ENCODE measurements around the gene CDHR3.

DNA sequence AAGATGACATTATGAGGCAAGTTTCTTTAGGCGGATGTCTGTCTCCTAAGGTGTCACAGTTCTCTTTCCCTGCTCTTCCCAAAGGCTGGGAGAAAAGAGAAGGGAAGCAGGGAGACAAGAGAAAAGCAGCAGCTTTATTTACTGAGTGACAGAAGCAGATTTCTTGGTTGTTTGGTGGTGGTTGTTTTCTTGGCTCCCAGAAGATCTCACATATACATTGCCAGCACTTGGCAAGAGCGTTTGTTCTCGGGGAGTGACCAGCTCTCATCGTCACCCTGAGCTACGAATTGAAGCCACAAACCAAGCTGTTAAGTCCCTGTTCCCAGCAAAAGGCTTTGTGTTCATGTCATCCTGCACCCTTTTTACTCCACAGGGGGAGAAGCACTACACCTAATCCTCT is 11.4 kb downstream of the CDHR3 start:
- TF ChIP-seq, protein P1, sequence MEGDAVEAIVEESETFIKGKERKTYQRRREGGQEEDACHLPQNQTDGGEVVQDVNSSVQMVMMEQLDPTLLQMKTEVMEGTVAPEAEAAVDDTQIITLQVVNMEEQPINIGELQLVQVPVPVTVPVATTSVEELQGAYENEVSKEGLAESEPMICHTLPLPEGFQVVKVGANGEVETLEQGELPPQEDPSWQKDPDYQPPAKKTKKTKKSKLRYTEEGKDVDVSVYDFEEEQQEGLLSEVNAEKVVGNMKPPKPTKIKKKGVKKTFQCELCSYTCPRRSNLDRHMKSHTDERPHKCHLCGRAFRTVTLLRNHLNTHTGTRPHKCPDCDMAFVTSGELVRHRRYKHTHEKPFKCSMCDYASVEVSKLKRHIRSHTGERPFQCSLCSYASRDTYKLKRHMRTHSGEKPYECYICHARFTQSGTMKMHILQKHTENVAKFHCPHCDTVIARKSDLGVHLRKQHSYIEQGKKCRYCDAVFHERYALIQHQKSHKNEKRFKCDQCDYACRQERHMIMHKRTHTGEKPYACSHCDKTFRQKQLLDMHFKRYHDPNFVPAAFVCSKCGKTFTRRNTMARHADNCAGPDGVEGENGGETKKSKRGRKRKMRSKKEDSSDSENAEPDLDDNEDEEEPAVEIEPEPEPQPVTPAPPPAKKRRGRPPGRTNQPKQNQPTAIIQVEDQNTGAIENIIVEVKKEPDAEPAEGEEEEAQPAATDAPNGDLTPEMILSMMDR (IDR thresholded peaks at IDR 0.05; ENCODE audit: low read length): no peak
- no peak for TF ChIP-seq EZH2phosphoT487 (IDR thresholded peaks at IDR 0.05; ENCODE audit: low read length)
- TF ChIP-seq EZH2 (optimal IDR thresholded peaks at IDR 0.05; ENCODE audit: low read depth, low read length): no peak
